Measurements from ENCODE around the gene GALP. TPM values are rescaled to one million over a fixed set of nuclear protein-coding genes. Genes with fewer than 3 reads are reported as not detected.

The GALP gene
- total and polyA plus RNA-seq, 2 donors (not counting 1 experiment from before 2014, with no cell fraction given): not detected

DNA sequence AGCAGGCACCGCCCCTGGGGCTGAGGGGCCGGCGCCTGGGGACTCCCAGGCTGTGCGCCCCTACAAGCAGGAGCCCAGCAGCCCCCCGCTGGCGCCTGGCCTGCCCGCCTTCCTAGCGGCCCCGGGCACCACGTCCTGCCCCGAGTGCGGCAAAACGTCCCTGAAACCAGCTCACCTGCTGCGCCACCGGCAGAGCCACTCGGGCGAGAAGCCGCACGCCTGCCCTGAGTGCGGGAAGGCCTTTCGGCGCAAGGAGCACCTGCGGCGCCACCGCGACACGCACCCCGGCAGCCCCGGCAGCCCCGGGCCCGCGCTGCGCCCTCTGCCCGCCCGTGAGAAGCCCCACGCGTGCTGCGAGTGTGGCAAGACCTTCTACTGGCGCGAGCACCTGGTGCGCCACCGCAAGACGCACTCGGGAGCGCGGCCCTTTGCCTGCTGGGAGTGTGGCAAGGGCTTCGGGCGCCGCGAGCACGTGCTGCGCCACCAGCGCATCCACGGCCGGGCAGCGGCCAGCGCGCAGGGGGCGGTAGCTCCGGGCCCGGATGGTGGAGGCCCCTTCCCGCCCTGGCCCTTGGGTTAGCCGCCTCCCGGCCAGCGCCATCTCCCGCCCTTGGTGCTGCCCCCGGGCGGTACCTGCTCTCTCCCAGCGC lies 16.1 kb upstream of the GALP start:
- no peaks in the 10 kb centered on the region for H3K9me3 Mint-ChIP-seq (ENCODE audit: insufficient read depth)
- DNase-seq (no peak), ATAC-seq (ENCODE audit: low read depth) (no peak)
- H3K27ac Mint-ChIP-seq: no peak overlapping the region
- no peaks in the 10 kb centered on the region for H4K20me1 ChIP-seq (ENCODE audit: control insufficient read depth, insufficient read depth, low read length, poor library complexity, severe bottlenecking)
- TF ChIP-seq, protein P1, sequence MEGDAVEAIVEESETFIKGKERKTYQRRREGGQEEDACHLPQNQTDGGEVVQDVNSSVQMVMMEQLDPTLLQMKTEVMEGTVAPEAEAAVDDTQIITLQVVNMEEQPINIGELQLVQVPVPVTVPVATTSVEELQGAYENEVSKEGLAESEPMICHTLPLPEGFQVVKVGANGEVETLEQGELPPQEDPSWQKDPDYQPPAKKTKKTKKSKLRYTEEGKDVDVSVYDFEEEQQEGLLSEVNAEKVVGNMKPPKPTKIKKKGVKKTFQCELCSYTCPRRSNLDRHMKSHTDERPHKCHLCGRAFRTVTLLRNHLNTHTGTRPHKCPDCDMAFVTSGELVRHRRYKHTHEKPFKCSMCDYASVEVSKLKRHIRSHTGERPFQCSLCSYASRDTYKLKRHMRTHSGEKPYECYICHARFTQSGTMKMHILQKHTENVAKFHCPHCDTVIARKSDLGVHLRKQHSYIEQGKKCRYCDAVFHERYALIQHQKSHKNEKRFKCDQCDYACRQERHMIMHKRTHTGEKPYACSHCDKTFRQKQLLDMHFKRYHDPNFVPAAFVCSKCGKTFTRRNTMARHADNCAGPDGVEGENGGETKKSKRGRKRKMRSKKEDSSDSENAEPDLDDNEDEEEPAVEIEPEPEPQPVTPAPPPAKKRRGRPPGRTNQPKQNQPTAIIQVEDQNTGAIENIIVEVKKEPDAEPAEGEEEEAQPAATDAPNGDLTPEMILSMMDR (IDR thresholded peaks at IDR 0.05): no peak
- no peak for TF ChIP-seq EZH2 (IDR thresholded peaks at IDR 0.05; ENCODE audit: borderline replicate concordance, insufficient read depth, low read depth, low read length, poor library complexity, severe bottlenecking)
- peaks cover 0 to 28% of the 10 kb centered on the region in 2 experiments for H3K36me3 ChIP-seq (replicated peaks in 1 of 2; ENCODE audit: control extremely low read depth in 1 of 2, control insufficient read depth in 1 of 2, extremely low read depth in 1 of 2, insufficient read depth in 2 of 2, low read length in 1 of 2)
- intact Hi-C loops (cut with micrococcal nuclease): no loop called here
- H3K27ac ChIP-seq (ENCODE audit: low read length in 2 of 2): no peak overlapping the region
- WGBS (ENCODE audit: insufficient coverage): over 99% methylated on average over 67 of the region's 69 CpGs
- H3K27me3 Mint-ChIP-seq: peaks cover 3% of the 10 kb centered on the region
- CTCF ChIA-PET: interaction anchor here (1.0 kb wide), 1 partner anchor 55 kb away, joined by 5 read pairs; no protein-coding TSS in a partner anchor
- POLR2A ChIA-PET: no interaction called here
- H3K4me3 Mint-ChIP-seq: no peak overlapping the region
- no peak overlapping the region for H2AFZ ChIP-seq (ENCODE audit: insufficient read depth, low read depth, low read length, poor library complexity, severe bottlenecking)
- H3K4me3 ChIP-seq (ENCODE audit: control extremely low read depth in 1 of 5, extremely low read depth in 1 of 5, insufficient read depth in 1 of 5, low read depth in 2 of 5, low read length in 4 of 5): no peak overlapping the region
- H3K4me2 ChIP-seq (replicated peaks; ENCODE audit: low read depth, low read length, poor library complexity, severe bottlenecking): no peak overlapping the region
- no peaks in the 10 kb centered on the region for H3K4me1 ChIP-seq (ENCODE audit: control insufficient read depth in 2 of 2, insufficient read depth in 2 of 2, low read length in 2 of 2)
- no peaks in the 10 kb centered on the region for H3K9me3 ChIP-seq (ENCODE audit: control extremely low read depth in 1 of 3, control insufficient read depth in 2 of 3, insufficient read depth in 1 of 3, low read length in 2 of 3)
- H3K79me2 ChIP-seq (ENCODE audit: control insufficient read depth, insufficient read depth, low read length): no peaks in the 10 kb centered on the region
- H3K9ac ChIP-seq (ENCODE audit: low read length): no peak overlapping the region
- H3K4me1 Mint-ChIP-seq: peaks cover 2% of the 10 kb centered on the region
- no peaks in the 10 kb centered on the region for H3K27me3 ChIP-seq (replicated peaks in 1 of 4; ENCODE audit: control extremely low read depth in 1 of 4, control insufficient read depth in 3 of 4, insufficient read depth in 4 of 4, low read length in 3 of 4)

DNA sequence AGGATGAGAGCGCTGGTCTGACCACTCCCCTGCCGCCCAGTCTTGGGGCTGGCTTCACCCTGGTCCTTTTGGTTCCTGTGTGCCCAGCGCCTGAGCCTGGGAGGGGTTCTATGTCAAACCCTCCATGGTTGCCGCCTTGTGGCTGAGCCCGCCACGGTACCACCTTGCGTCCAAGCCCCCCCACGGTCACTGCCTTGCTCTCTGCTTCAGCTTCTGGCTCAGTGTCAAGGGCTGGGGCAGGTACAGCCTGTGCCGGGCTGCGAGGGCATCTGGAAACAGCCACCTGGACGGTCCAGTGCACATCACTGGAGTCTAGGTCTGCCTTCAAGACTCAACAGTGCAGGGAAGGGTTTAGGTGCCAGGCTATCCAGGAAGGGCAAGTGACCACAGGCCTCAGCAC lies 14.3 kb upstream of the GALP start:
- H3K27me3 Mint-ChIP-seq: peaks cover 6% of the 10 kb centered on the region

More for the DNA sequence above, 14.3 kb upstream of the GALP start:
- Histone ChIP-seq H3K79me2 (ENCODE audit: control insufficient read depth, insufficient read depth, low read length) (no peaks in the 10 kb centered on the region), H3K27ac (ENCODE audit: low read length in 2 of 2) (no peak overlapping the region), H3K9me3 (ENCODE audit: control extremely low read depth in 1 of 3, control insufficient read depth in 2 of 3, insufficient read depth in 1 of 3, low read length in 2 of 3) (no peaks in the 10 kb centered on the region), H2AFZ (ENCODE audit: insufficient read depth, low read depth, low read length, poor library complexity, severe bottlenecking) (no peak overlapping the region), H3K27me3 (replicated peaks in 1 of 4; ENCODE audit: control extremely low read depth in 1 of 4, control insufficient read depth in 3 of 4, insufficient read depth in 4 of 4, low read length in 3 of 4) (no peaks in the 10 kb centered on the region), H3K9ac (ENCODE audit: low read length) (no peak overlapping the region), H3K4me3 (ENCODE audit: control extremely low read depth in 1 of 5, extremely low read depth in 1 of 5, insufficient read depth in 1 of 5, low read depth in 2 of 5, low read length in 4 of 5) (no peak overlapping the region), H3K36me3 (replicated peaks in 1 of 2; ENCODE audit: control extremely low read depth in 1 of 2, control insufficient read depth in 1 of 2, extremely low read depth in 1 of 2, insufficient read depth in 2 of 2, low read length in 1 of 2) (peaks cover 0 to 16% of the 10 kb centered on the region in 2 experiments), H4K20me1 (ENCODE audit: control insufficient read depth, insufficient read depth, low read length, poor library complexity, severe bottlenecking) (no peaks in the 10 kb centered on the region), H3K4me1 (ENCODE audit: control insufficient read depth in 2 of 2, insufficient read depth in 2 of 2, low read length in 2 of 2) (no peaks in the 10 kb centered on the region), H3K4me2 (replicated peaks; ENCODE audit: low read depth, low read length, poor library complexity, severe bottlenecking) (no peak overlapping the region)
- peaks cover 2% of the 10 kb centered on the region for H3K4me1 Mint-ChIP-seq
- H3K9me3 Mint-ChIP-seq (ENCODE audit: insufficient read depth): no peaks in the 10 kb centered on the region
- 97% methylated on average over 11 of the region's 11 CpGs for WGBS (ENCODE audit: insufficient coverage)
- ATAC-seq (ENCODE audit: low read depth) (no peak), DNase-seq (no peak)
- TF ChIP-seq, protein P1 (IDR thresholded peaks at IDR 0.05): no peak
- TF ChIP-seq EZH2 (IDR thresholded peaks at IDR 0.05; ENCODE audit: borderline replicate concordance, insufficient read depth, low read depth, low read length, poor library complexity, severe bottlenecking): no peak
- H3K27ac Mint-ChIP-seq: no peak overlapping the region
- intact Hi-C loops (cut with micrococcal nuclease): no loop called here
- no peak overlapping the region for H3K4me3 Mint-ChIP-seq
- POLR2A ChIA-PET: no interaction called here
- CTCF ChIA-PET: interaction anchor here (0.9 to 1.0 kb wide), 2 partner anchors 87 to 172 kb away, joined by 3 read pairs; no protein-coding TSS in a partner anchor
